BJ (cell line): Measurements from ENCODE around the gene MEIOSIN. TPM values are rescaled to one million over a fixed set of nuclear protein-coding genes. Genes with fewer than 3 reads are reported as not detected.
A peak's percentile ranks its signal among the peaks of the same experiment; 100 is the strongest.

Experiments used
- CTCF ChIA-PET: fragments of 350-600 bp; formaldehyde crosslinking; extraction: SDS; loops from one replicate; lab custom pipeline; 2021; ENCODE audit warnings: antibody characterized with exemption, inconsistent platforms; lab: Yijun Ruan, JAX
- POLR2A ChIA-PET: fragments of 300-600 bp; sonication (Branson Sonifier 250); formaldehyde crosslinking; extraction: SDS; loops from one replicate; lab custom pipeline; 2021; ENCODE audit warnings: antibody characterized with exemption; lab: Charles Lee
- DNase-seq: peaks from one replicate; pipeline ENCODE4 v3.0.0-alpha.2; 2011; ENCODE audit warnings: low read depth
- H3K27me3 ChIP-seq: 2 replicates; pipeline ENCODE4 v1.6.0; 2011; ENCODE audit warnings: low read length; ENCODE audit not compliant: control insufficient read depth, insufficient read depth
- H3K36me3 ChIP-seq: 2 replicates; pipeline ENCODE4 v1.5.1; 2011; ENCODE audit warnings: low read length; ENCODE audit not compliant: control insufficient read depth, insufficient read depth
- H3K4me3 ChIP-seq: 2 replicates; pipeline ENCODE4 v1.5.1; 2011; ENCODE audit warnings: low read depth, mild to moderate bottlenecking, control low read depth, low read length
- CTCF ChIP-seq: IDR thresholded peaks from 2 replicates; pipeline ENCODE4 v1.5.1; 2011; ENCODE audit warnings: low read depth, mild to moderate bottlenecking, control low read depth, inconsistent platforms, low read length, moderate library complexity; ENCODE audit not compliant: insufficient read depth
- polyA plus RNA-seq: library from polyadenylated mRNA; depleted of rRNA; stranded (reverse); fragments of >200 nt; gene quantifications from 2 replicates; pipeline ENCODE4 v1.2.3, GENCODE V29; 2011

The MEIOSIN gene
- polyA plus RNA-seq, 1 experiment: not detected

- Histone ChIP-seq H3K36me3 (peaks cover 6% of the 10 kb centered on the region), H3K27me3 (no peaks in the 10 kb centered on the region), H3K4me3 (peak overlapping the region; percentile 85)
- peak; percentile 98 for TF ChIP-seq CTCF
- DNase-seq: no peak
- POLR2A ChIA-PET: interaction anchor here (0.6 to 0.9 kb wide), 3 partner anchors 17 to 193 kb away, joined by 3 to 28 read pairs (median 3); partner anchors contain the start of genes IRF2BP1 and SIX5
- CTCF ChIA-PET: interaction anchor here (0.5 to 4.5 kb wide), 32 partner anchors 12 to 231 kb away, joined by 3 to 52 read pairs (median 4); partner anchors contain the start of genes DMWD, FBXO46 and SIX5
These were observed 40.0 kb upstream of the MEIOSIN start for GRCh38 chr19:45693106-45693788.

GRCh38 chr19:45701676-45702075 is 31.6 kb upstream of the MEIOSIN start:
- Histone ChIP-seq H3K4me3 (no peak overlapping the region), H3K36me3 (peaks cover 3% of the 10 kb centered on the region), H3K27me3 (no peaks in the 10 kb centered on the region)
- ChIA-PET CTCF (no interaction called here), POLR2A (interaction anchor here (0.6 kb wide), 1 partner anchor 116 kb away, joined by 5 read pairs; no protein-coding TSS in a partner anchor)
- no peak for TF ChIP-seq CTCF
- no peak for DNase-seq

GRCh38 chr19:45705115-45705514 is 28.1 kb upstream of the MEIOSIN start:
- Histone ChIP-seq H3K27me3 (no peaks in the 10 kb centered on the region), H3K4me3 (no peak overlapping the region), H3K36me3 (peaks cover 3% of the 10 kb centered on the region)
- DNase-seq: no peak
- POLR2A ChIA-PET: no interaction called here
- CTCF ChIA-PET: interaction anchor here (7.0 kb wide), 1 partner anchor 11 kb away, joined by 49 read pairs; the partner anchor contains the start of genes QPCTL and SNRPD2
- TF ChIP-seq CTCF: no peak

GRCh38 chr19:45705710-45706415 is 27.4 kb upstream of the MEIOSIN start:
- DNase-seq: no peak
- H3K4me3 ChIP-seq: no peak overlapping the region
- CTCF ChIA-PET: interaction anchor here (1.1 to 7.0 kb wide), 2 partner anchors 11 to 12 kb away, joined by 3 to 49 read pairs; partner anchors contain the start of genes QPCTL and SNRPD2
- no peaks in the 10 kb centered on the region for H3K27me3 ChIP-seq
- POLR2A ChIA-PET: no interaction called here
- H3K36me3 ChIP-seq: peaks cover 3% of the 10 kb centered on the region
- TF ChIP-seq CTCF: no peak
